ENCODE results near the gene MAGEB4. TPM values are rescaled to one million over a fixed set of nuclear protein-coding genes. Genes with fewer than 3 reads are reported as not detected.

MAGEB4 gene
- total and polyA plus RNA-seq, 4 donors, result not detected

GRCh38 chrX:30219372-30219771, 22.4 kb upstream of the MAGEB4 start:
- H3K27me3 ChIP-seq (ENCODE audit: control insufficient read depth in 4 of 4, insufficient read depth in 4 of 4, low read length in 3 of 4), result no peaks in the 10 kb centered on the region
- no peak for DNase-seq (ENCODE audit: low spot score)
- no peaks in the 10 kb centered on the region for H3K9me3 ChIP-seq (ENCODE audit: control insufficient read depth in 4 of 4, low read length in 3 of 4)
- H3K4me3 ChIP-seq (ENCODE audit: low read depth in 1 of 3, low read length in 3 of 3), result no peak overlapping the region
- H3K36me3 ChIP-seq (ENCODE audit: control insufficient read depth in 4 of 4, insufficient read depth in 3 of 4, low read depth in 1 of 4, low read length in 3 of 4), result no peaks in the 10 kb centered on the region
- H3K27ac ChIP-seq (ENCODE audit: low read depth in 1 of 2, low read length in 2 of 2), result no peak overlapping the region
- H3K9ac ChIP-seq (ENCODE audit: low read depth in 1 of 2, low read length in 2 of 2), result no peak overlapping the region
- no peak for TF ChIP-seq RAD21 (IDR thresholded peaks at IDR 0.05)
- TF ChIP-seq, protein P1, sequence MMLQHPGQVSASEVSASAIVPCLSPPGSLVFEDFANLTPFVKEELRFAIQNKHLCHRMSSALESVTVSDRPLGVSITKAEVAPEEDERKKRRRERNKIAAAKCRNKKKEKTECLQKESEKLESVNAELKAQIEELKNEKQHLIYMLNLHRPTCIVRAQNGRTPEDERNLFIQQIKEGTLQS (IDR thresholded peaks at IDR 0.05), result no peak
- TF ChIP-seq SP1 (IDR thresholded peaks at IDR 0.05), result no peak
- TF ChIP-seq JUND (IDR thresholded peaks at IDR 0.05), result no peak
- no peak for TF ChIP-seq RXRA (IDR thresholded peaks at IDR 0.05)
- TF ChIP-seq MAX (IDR thresholded peaks at IDR 0.05), result no peak
- no peak for TF ChIP-seq HNF4G (IDR thresholded peaks at IDR 0.05)
- no peak for TF ChIP-seq REST (IDR thresholded peaks at IDR 0.05)
- 91% methylated on average over 4 of the region's 4 CpGs for WGBS
- H3K4me1 ChIP-seq (ENCODE audit: control insufficient read depth in 4 of 4, insufficient read depth in 4 of 4, low read length in 3 of 4), result no peaks in the 10 kb centered on the region

- H3K36me3 ChIP-seq (ENCODE audit: control insufficient read depth in 4 of 4, insufficient read depth in 3 of 4, low read depth in 1 of 4, low read length in 3 of 4), result no peaks in the 10 kb centered on the region
- H3K4me3 ChIP-seq (ENCODE audit: low read depth in 1 of 3, low read length in 3 of 3), result no peak overlapping the region
- no peak for TF ChIP-seq TAF1 (conservative IDR thresholded peaks at IDR 0.05)
- TF ChIP-seq FOXA1 (IDR thresholded peaks at IDR 0.05), result no peak
- no peak overlapping the region for H3K27ac ChIP-seq (ENCODE audit: low read depth in 1 of 2, low read length in 2 of 2)
- DNase-seq (ENCODE audit: low spot score), result no peak
- H3K27me3 ChIP-seq (ENCODE audit: control insufficient read depth in 4 of 4, insufficient read depth in 4 of 4, low read length in 3 of 4), result no peaks in the 10 kb centered on the region
- H3K4me1 ChIP-seq (ENCODE audit: control insufficient read depth in 4 of 4, insufficient read depth in 4 of 4, low read length in 3 of 4), result no peaks in the 10 kb centered on the region
- 71% methylated on average over 5 of the region's 5 CpGs for WGBS
- H3K9me3 ChIP-seq (ENCODE audit: control insufficient read depth in 4 of 4, low read length in 3 of 4), result no peaks in the 10 kb centered on the region
- no peak overlapping the region for H3K9ac ChIP-seq (ENCODE audit: low read depth in 1 of 2, low read length in 2 of 2)
These were observed 21.1 kb upstream of the MAGEB4 start for GRCh38 chrX:30220661-30221060.

DNA sequence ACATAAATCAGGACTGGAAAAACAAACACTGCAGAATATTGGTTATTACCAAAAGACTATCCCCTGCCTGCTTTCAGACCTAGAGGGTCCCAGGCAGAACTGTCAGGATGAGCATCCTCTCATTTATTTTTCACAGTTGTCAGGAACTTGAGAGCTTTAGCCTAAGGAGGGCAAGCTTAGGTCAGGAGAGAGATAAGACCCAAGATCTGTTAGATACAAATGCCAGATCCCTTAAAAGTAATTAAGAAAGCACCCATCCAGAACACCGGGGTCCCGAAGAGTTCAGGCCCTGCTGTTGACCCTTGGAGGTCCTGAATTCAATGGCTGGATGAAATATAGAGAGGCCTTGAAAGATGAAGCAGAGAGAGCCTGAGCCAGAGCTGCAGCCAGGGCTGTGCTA, 17.3 kb upstream of the MAGEB4 start:
- H3K36me3 ChIP-seq (ENCODE audit: control insufficient read depth in 4 of 4, insufficient read depth in 3 of 4, low read depth in 1 of 4, low read length in 3 of 4), result no peaks in the 10 kb centered on the region
- H3K27me3 ChIP-seq (ENCODE audit: control insufficient read depth in 4 of 4, insufficient read depth in 4 of 4, low read length in 3 of 4), result no peaks in the 10 kb centered on the region
- H3K4me1 ChIP-seq (ENCODE audit: control insufficient read depth in 4 of 4, insufficient read depth in 4 of 4, low read length in 3 of 4), result no peaks in the 10 kb centered on the region
- no peak overlapping the region for H3K9ac ChIP-seq (ENCODE audit: low read depth in 1 of 2, low read length in 2 of 2)
- DNase-seq (ENCODE audit: low spot score), result no peak
- no peak overlapping the region for H3K27ac ChIP-seq (ENCODE audit: low read depth in 1 of 2, low read length in 2 of 2)
- TF ChIP-seq FOXA1 (IDR thresholded peaks at IDR 0.05) (no peak), HNF4A (conservative IDR thresholded peaks at IDR 0.05) (no peak), MAX (IDR thresholded peaks at IDR 0.05) (no peak), CTCF (IDR thresholded peaks at IDR 0.05; ENCODE audit: low read depth, low read length, missing input control) (no peak), GABPA (IDR thresholded peaks at IDR 0.05 in 1 of 2, conservative IDR thresholded peaks at IDR 0.05 in 1 of 2) (no peak)
- H3K9me3 ChIP-seq (ENCODE audit: control insufficient read depth in 4 of 4, low read length in 3 of 4), result no peaks in the 10 kb centered on the region
- WGBS, result 56% methylated on average over 2 of the region's 2 CpGs
- no peak overlapping the region for H3K4me3 ChIP-seq (ENCODE audit: low read depth in 1 of 3, low read length in 3 of 3)

Data from liver (tissue), 9 donors.